RWPE1 (cell line): ENCODE results near the gene CREBBP.
"Not testable (repeated sequence)": the region's sequence is repeated elsewhere in the genome, so short reads cannot be mapped to it uniquely, and the experiment has no call there.

Source experiments
- CTCF ChIA-PET: fragments of 350-600 bp; sonication (Branson Sonifier 250); formaldehyde crosslinking; extraction: SDS; loops from one replicate; lab custom pipeline; 2021; lab: Yijun Ruan, JAX
- POLR2A ChIA-PET: fragments of 400-600 bp; formaldehyde crosslinking; extraction: SDS; loops from one replicate; lab custom pipeline; 2020; ENCODE audit warnings: antibody characterized with exemption; ENCODE audit not compliant: low non-redundant PET; lab: Yijun Ruan, JAX
- DNase-seq: peaks from one replicate; pipeline ENCODE4 v3.0.0; 2012; ENCODE audit warnings: low spot score
- H3K27ac ChIP-seq: fragments of 450-650 bp; 2 replicates; pipeline ENCODE4 v1.5.1; 2017
- CTCF ChIP-seq: fragments of 450-650 bp; conservative IDR thresholded peaks from 2 replicates; pipeline ENCODE4 v1.5.1; 2017; ENCODE audit warnings: low read depth, mild to moderate bottlenecking

The CREBBP gene

DNA sequence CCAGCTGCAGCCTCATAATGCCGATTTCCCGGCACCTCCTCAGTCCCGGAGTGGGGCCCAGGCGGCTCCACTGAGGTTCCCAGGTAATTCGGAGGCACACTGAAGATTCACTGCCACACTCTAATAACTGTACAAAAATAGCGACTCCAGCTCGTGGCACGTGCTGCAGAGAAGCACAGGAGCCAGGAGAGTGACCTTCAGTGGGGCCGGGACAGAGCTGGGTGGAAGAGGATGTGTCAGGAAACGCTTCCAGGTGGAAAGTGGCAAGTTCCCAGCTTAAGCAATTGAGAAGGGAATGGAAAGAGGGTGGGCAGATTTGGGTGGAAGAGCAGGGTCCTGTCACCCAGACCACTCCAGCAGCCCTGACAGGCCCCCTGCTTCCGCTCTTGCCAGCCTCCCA, 160.1 kb downstream of the CREBBP start:
- POLR2A ChIA-PET = no interaction called here
- no peak for TF ChIP-seq CTCF
- peak overlapping the region; percentile 39 for H3K27ac ChIP-seq
- no peak for DNase-seq
- CTCF ChIA-PET = no interaction called here

GRCh38 chr16:3718628-3719027, 161.9 kb downstream of the CREBBP start:
- POLR2A ChIA-PET = no interaction called here
- no peak for DNase-seq
- CTCF ChIA-PET = no interaction called here
- no peak for TF ChIP-seq CTCF
- H3K27ac ChIP-seq = no peak overlapping the region

DNA sequence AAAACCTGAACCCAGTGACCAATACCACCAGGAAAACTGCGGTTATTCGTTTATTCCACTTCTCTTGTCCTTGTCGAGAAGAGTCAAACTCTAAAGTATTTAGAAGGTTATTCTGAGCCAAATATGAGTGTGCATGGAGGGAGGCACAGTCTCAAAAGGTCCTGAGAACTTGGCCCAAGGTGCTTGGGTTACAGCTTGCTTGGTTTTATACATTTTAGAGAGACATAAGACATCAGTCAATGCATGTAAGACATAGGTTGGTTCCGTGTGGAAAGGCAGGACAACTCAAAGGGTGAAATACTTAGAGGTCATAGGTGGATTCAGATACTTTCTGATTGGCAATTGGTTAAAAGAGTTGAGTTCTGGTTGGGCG, 162.5 kb downstream of the CREBBP start:
- CTCF ChIA-PET = interaction anchor here (0.8 kb wide), 1 partner anchor 510 kb away, joined by 3 read pairs; no protein-coding TSS in a partner anchor

DNA sequence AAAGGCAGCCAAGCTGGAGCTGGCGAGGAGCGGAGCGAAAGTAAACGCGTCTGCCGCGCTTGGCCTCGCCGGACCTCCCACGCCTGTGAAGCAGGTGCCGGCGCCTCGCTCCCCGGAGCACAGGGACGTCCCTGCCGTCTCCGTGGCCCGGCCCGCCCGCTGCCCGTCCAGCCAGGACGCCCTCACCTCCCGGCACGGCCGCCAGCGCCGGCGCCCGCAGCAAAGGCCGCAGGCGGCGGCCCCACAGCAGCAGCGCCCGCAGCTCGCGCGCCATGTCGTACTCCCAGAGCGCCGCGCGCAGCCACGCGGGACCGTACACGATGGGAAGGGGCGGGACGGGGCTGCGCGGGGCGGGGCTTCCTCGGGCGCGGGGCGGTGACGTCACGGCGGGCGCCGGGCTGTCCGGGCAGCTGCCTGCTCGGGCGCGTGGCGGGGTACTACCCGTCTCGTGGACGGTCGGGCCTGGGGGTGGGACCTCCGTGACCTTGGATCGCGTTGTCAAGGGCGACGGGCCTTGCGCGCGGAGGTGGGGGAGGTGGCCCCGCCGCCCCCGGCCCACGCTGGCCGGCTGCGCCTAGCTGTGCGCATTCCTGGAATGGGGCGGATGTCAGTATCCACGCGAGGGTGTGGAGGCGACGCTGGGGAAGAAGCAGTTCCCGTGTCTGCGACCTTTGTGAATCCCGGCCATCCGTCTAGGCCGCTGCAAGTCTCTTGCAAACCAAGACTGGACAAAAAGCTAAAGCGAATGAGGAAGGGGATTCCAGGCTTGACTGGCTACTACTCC, 163.1 kb downstream of the CREBBP start, which contains the start of gene TRAP1:
TRAP1 (minus strand) TSS at position 290 of the 784 bp plus-strand sequence; CDS start at position 274, 16 bp downstream.
- peak within 1 kb of the TSS; percentile 73 for H3K27ac ChIP-seq
- peak; percentile 87 for DNase-seq
- TF ChIP-seq CTCF = no peak
- POLR2A ChIA-PET = interaction anchor here (0.6 to 1.3 kb wide), 5 partner anchors 13 to 79 kb away, joined by 3 to 5 read pairs (median 4); no protein-coding TSS in a partner anchor
- CTCF ChIA-PET = interaction anchor here (0.8 kb wide), 1 partner anchor 510 kb away, joined by 3 read pairs; no protein-coding TSS in a partner anchor

More for the DNA sequence above, 162.5 kb downstream of the CREBBP start:
- no peak for DNase-seq
- peak overlapping the region; percentile 73 for H3K27ac ChIP-seq
- POLR2A ChIA-PET = interaction anchor here (0.6 to 1.3 kb wide), 3 partner anchors 14 to 78 kb away, joined by 3 to 5 read pairs (median 5); no protein-coding TSS in a partner anchor
- no peak for TF ChIP-seq CTCF

DNA sequence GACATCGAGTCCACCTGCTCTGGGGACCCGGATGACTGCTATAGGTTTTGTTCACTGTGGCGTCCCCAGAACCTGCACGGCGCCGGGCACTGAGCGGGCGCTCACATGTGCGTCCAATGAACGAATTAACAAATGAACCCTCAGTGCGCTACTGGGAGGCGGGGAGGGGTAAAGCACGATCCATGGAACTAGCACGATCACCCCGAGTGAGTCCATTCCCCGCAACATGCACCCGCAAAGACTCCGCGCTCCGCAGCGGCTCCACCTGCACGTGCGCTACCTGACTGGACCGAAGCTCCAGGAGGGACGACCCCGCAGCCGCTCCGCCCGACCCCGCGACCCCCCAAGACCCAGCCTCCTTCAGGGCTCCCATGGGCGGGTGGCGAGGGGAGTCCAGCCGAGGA, 163.7 kb downstream of the CREBBP start:
- ChIA-PET POLR2A (interaction anchor here (0.6 to 1.3 kb wide), 4 partner anchors 12 to 79 kb away, joined by 3 to 5 read pairs (median 4); no protein-coding TSS in a partner anchor), CTCF (no interaction called here)
- H3K27ac ChIP-seq = peak overlapping the region; percentile 73
- no peak for TF ChIP-seq CTCF
- peak; percentile 48 for DNase-seq

- no peak overlapping the region for H3K27ac ChIP-seq
- TF ChIP-seq CTCF = no peak
- POLR2A ChIA-PET = no interaction called here
- no peak for DNase-seq
- CTCF ChIA-PET = no interaction called here
Measured at GRCh38 chr16:3715430-3715829, 165.1 kb downstream of the CREBBP start.

- H3K27ac ChIP-seq, DNase-seq, POLR2A ChIA-PET, CTCF ChIA-PET: not testable (repeated sequence)
Measured at GRCh38 chr16:3714378-3714777, 166.1 kb downstream of the CREBBP start.
